NCI-H226 (cell line): ENCODE measurements around the gene ANKFN1.
A peak's percentile ranks its signal among the peaks of the same experiment; 100 is the strongest.

ENCODE experiments used
- DNase-seq: peaks from one replicate; pipeline ENCODE4 v3.0.0-alpha.2; 2015

Gene ANKFN1

GRCh38 chr17:56149266-56150036 is 3.8 kb upstream of the ANKFN1 start:
- no peak for DNase-seq

DNA sequence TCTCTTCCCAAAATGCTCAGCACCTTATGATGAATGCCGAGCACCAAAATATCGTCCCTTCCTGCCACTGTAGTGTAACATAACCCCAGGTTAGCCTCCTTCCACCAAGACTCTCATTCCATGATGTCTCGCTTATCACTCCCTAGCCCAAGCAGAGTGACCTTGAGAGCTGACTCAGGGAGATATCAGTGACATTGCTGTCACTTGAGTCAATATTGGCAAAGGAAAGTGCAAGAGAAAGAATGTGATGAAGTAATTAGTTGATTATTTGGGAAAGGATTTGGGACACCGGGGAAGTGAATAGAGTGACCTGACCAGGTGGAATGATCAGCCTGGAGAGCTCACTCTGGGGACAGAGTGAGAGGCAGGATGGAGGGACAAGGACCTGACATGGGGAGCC is 2.6 kb upstream of the ANKFN1 start:
- no peak for DNase-seq

- no peak for DNase-seq
Measured at GRCh38 chr17:56157845-56158244, 4.6 kb downstream of the ANKFN1 start.

DNA sequence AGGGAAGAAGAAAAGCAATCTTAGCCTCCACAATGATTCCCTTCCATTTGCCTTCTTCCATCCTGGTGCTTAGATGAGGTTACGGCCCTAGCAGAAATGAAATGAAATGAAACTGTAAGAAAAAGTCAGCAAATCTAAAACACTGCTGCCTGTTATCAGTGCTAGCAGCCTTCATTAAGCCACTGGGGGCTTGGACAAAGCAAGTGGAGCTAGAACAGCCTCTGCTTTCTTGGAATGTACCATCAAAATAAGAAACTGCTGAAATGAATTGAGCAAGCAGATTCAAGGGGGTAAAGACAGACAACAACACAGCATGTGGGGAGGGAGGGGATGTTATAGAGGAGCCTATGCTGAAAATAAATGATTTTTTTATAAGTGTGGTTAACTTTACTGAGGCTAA is 5.1 kb downstream of the ANKFN1 start:
- DNase-seq = no peak

DNA sequence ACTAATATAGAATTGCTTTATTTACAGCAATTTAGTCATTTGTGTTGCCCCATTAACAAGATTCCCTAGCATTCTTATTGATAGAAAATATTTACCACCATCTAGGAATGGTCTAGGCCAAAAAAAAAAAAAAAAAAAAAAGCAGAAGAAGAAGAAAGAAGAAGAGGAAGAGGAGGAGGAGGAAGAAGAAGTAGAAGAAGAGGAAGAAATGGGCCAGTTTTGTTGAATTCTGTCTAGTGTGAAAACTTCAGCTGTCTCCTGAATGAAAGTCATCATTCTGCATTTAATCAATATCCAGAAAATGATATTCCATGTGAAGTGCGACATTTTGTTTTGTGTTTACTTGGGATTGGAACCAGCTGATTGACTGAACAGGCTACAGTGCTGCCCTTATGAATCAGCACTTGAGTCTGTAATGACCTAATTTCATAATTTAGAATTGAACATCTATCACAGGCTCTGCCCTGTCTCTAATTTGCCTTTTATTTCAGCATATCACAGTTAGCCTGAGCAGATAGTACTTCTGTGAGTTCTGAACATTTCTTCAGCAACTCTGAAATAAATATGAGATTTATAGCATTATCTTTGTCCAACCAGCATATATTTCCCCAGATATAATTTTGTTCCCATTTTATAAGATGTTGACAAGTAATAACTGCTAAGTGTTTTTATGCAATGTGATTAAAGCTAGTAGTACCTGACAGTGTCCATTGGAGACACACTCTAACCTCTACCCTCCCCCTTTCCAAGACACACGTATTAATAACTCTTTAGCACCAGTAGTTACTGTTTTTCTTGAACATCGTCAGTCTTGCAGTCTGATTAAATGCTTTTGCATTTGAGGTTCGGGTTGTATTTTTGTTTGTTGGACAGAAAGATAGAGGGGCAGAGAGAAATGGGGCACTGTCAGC is 5.9 kb downstream of the ANKFN1 start:
- no peak for DNase-seq

DNA sequence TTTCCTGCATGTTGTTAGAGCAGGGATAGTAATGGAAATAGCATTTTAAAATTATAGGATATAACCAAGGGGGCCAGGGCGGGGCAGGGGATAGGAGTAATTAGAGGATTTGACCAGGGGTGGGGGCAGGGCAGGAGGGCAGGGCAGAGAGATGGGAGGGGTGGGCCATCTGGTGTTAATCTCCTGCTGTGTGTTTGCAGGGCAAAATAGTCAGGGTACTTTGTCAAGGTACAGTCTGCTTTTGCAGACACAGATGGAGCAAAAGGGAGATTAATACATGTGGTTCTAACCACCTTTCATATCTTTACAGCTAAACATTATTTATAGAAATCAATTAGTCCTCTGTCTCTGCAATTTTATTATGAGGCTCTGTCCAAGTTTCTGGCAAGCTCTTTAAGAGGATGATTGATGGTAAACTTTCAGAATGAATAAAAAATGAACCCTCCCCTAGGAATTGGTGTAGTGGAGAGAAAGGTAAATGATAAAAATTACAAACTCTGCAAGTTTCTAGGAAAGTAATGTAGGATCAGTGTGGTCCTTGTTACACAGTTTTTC is 6.6 kb downstream of the ANKFN1 start:
- DNase-seq = no peak

GRCh38 chr17:56160422-56160821 is 7.1 kb downstream of the ANKFN1 start:
- no peak for DNase-seq

DNA sequence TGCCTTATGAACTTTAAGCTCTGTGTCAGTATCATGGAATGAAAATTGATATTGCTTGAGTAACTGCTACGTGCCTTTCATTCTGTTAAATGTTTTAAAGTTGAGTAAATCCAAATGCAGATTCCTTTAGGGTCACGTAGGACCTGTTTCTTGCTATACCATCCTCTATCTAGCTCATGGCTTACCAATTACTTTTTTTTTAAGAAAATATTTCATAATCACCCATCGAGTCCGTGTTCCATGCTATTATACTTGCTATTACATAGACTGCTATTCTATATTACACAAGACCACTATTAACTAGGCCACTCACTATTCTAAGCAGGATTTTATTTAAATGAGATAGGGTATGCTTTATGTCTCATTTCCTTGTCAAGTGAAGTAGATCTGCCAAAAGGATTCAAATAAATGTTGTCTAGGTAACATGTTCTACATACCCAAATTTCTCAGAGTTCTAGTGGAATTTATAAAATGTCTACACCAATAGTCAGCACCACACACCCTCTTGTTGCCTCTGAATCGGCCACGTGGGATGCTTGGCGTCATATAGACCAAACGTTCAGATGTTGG is 11.9 kb downstream of the ANKFN1 start:
- no peak for DNase-seq

GRCh38 chr17:56167491-56167890 is 14.2 kb downstream of the ANKFN1 start:
- no peak for DNase-seq

GRCh38 chr17:56169621-56170020 is 16.3 kb downstream of the ANKFN1 start:
- DNase-seq = no peak

DNA sequence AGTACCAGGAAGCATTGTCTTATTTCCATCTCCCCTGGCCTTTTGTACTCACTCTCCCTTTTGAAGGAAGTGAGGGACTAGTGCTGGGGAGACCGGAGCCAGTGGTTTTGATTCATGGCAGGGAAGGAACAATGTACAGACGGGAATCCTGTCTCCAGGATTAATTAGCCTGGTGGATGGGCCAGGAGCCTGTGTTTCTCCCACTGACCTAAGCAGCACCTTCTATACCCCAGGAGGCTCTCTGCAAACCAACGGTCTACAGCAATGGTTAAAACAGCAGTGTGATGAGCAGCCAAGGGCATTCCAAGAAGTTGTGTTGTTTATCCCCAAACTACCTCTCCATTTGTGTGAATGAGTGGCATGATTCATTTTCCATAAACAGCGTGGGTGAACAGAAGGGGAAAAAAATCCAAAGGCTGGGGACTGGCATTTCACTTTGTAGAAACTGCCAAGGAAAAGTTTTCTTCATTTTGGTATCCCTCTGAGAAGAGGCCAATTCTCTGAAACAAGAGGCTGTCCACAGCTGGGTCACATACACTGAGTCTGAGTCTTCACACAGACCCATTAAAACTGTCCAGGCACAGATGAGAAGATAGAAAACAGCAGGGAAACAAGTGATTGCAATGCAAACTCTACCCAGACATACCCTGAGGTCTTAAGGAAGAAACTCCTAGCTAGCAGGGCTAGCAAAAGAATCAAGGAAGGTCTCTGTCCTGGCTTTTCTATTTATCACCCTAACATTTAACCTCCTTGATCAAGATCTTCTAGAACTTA is 18.1 kb downstream of the ANKFN1 start:
- no peak for DNase-seq

DNA sequence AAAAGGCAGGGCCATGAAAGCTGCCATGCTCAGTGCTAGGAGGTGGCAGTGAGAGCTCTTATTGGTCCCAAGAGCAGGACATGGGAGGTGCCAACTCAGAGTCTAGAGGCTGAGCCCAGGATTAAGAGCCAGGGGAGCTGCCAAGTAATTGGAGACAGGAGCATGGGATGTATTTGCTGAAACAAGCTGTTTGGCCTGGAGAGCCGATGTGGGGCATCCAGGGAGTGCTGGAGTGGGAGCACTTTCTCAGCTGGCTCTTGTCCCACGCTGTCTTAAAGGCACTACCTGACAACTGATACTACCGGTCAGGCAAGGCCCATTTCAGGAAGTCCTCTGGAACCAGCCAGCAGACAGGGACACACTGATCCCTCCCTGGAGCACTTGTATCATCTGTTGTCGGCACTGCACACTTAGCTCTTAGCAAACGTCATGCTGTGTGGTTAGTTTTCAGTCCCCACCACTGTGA is 19.3 kb downstream of the ANKFN1 start:
- DNase-seq = no peak

DNA sequence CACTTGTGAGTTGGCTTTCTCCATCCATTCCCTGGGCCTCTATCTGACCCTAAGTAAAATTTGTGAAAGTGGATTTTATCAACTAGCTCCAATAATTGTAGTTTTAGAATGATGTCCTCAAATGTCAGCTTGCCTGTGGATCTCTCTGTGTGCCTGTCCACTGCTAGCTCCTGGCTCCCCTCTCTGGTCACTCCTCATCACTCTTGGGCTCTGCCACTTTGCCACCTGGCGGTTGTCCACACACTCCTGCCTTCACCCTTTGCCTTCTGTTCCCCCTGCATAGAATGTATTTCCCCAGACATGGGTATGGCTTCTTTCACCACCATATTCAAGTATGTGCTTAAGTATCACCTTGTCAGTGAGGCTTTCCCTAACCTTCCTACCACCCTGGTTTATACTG is 19.8 kb downstream of the ANKFN1 start:
- no peak for DNase-seq

DNA sequence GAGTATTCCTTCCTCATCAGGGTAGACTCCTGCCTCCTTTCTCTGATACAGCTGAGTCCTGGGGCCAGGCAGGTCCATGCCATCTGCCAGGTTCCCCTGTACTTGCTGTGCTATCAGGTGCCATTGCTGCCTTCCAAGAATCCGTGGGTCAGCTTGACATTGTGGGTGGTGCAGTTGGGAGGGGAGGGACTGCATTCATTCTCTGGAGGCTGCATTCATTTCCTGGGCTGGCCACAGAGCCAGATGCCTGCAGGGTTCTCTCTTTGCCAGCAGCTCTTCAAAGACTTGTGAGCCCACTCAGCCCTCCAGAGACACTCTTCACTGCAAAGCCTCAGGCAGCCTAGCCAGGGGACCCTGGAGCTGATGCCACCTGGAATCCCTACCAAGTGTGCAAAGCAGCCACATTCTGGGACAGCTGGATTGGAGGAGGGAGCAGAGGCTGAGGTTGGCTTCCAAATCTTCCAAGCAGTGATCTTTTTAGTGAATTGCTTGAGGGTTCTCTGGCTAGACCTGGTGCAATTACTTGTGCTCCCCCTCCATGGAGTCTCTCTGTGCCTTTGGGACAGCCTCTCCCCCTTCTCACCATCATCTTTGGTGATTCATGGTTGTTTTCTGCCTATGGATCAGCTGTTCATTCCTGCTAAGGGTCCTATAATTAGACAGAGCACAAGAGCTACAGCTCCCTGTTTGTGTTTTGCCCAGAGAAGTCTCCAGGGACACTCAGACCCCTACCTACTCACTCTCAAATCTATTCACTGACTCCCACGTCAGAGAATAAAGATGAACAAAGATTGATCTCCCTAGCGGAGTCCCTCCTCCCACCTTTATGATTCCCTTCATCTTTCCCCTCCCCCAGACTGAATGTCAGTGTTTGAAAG is 20.9 kb downstream of the ANKFN1 start:
- peak; percentile 14 for DNase-seq

DNA sequence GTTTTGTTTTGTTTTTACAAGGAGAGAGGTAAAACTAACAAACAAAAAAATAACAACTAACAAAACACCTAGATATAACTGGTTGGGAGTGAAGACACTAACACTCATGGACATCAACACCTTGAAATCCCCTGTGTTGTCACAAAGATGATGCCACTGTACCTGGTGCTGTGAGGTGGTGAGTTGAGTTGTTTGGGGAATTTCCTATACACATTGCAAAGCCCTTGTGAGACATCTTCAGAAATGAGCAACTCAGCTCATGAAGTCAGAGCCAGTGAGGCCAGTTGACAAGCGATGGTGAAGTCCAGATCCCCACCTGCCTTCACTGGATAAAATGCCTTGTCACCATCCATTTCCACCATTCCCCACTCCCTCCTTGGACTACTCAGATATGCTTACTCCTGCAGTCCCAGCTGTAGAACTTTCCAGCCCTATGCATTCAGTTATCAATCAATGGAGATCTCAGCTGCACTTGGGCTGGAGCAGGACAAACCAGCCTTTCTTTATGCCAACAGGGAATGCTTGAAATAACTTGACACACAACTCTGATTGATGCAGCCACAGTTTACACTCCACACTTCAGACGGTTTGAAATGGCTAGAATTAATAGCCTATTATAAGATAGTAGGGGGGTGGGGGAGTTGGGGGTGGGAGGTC is 22.2 kb downstream of the ANKFN1 start:
- no peak for DNase-seq

DNA sequence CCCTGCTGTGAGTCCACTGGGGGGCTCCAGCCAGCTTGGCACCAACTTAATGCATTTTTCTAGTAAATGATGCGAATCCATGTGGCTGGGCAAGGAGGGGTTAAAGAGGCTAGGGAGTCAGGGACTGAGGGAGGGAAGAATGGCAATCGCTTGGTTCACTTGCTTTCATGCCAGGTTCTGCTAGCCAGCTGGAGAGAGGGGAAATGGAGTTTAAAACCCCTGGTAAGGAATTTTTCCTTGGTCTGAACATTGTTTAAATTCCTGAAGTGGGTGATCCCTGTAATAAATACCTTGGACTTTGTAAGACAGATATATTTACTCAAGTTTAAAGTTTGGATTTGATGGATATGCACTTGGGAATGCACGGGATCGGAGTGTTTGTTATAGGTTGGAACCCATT is 22.8 kb downstream of the ANKFN1 start:
- peak; percentile 12 for DNase-seq

DNA sequence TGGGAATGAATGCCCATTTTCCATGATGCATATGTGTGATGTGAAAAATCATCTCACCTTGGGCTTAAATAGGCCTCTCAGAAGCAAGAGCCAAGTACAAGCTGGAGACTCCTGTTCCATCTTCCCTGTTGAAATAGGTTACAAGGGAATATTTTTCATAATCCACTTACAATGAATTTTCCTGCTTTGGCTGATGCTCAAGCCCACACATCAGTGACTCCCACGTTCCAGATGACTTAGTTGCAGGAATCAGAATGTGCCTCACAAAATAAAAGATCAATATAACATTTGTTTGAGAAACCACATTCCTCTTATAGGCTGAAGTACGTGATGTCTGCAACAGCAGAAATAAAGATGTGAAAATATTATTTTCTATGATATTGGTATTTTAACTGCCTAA is 24.1 kb downstream of the ANKFN1 start:
- DNase-seq = no peak

DNA sequence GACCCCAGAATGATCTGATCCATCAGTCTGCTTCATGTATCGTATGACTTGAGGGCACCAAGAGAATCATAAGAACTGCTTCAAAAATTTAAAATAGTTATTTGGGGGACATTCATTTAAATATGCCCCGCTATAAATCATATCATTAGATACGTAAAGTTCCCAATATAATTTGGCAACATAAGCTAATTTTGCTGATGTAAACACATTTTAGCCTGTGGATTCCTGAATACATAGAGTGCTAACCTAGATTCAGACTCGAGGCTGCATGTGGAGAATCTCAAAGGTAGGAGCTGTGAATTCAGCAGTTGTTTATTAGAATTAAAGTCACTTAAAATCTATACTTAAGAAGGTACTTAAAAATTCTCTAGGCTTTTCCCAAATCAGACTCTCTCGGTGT is 24.9 kb downstream of the ANKFN1 start:
- DNase-seq = no peak

- DNase-seq = no peak
Measured at GRCh38 chr17:56182081-56182480, 28.8 kb downstream of the ANKFN1 start.

- DNase-seq = no peak
Measured at GRCh38 chr17:56184650-56185049, 31.4 kb downstream of the ANKFN1 start.
